C1 segment of cervical spinal cord (tissue), 14 donors: ENCODE measurements around the gene YPEL1.
"Not testable (repeated sequence)": the region's sequence is repeated elsewhere in the genome, so short reads cannot be mapped to it uniquely, and the experiment has no call there.

Source experiments
- DNase-seq, 14 donors: peaks; one replicate each; lab custom pipeline; 2025; lab: John Stamatoyannopoulos, UW

Gene YPEL1

DNA sequence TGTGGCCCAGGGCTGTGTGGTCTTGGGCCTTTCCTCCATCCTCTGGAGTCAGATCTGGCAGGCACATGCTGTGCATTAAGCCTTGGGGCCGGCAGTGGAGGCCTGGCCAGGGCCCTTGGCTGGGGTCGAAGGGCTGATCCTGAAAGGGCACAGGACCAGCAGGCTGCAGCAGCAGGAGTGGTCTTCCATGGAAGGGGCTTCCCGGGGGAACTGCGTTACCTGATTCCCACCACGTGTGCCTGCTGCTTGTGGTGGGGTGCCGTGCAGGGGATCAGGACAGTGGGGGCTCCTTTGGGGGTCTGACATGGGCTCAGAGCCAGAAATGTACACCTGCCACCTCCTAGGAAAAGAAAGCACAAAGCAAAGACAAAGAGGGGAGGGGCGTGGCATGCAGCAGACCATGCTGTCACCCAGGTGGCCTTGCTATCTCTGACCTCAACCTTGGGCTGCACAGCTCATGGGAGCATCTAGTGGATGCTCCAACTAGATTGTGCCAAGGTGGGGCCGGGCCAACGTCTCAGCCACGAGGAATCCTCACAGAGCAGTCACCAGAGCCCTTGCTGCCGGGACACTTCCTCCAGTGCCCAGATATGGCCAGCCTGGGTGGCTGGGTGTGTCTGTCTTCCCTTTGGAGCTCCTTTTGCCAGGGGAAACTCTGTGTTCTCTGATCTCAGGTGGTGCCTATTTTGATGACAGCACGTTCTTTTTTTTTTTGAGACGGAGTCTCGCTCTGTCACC, 17.9 kb upstream of the YPEL1 start:
- no peak for DNase-seq

DNA sequence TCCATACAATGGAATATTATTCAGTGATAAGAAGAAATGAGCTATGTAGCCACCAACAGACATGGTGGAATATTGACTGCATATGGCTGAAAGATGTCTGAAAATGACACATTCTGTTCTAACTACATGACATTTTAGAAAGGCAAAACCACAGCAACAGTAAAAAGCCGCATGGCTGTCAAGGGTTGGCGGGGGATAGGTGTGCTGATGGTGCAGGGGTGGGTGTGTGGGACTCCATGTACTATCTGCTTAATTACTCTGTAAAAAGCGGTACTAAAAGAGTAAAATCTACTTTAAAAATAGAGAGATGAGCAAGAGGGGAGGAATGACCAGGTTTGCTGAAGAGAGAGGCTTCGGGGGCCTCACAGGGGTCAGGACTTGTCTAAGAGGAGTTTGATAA, 16.7 kb upstream of the YPEL1 start:
- no peak for DNase-seq

DNA sequence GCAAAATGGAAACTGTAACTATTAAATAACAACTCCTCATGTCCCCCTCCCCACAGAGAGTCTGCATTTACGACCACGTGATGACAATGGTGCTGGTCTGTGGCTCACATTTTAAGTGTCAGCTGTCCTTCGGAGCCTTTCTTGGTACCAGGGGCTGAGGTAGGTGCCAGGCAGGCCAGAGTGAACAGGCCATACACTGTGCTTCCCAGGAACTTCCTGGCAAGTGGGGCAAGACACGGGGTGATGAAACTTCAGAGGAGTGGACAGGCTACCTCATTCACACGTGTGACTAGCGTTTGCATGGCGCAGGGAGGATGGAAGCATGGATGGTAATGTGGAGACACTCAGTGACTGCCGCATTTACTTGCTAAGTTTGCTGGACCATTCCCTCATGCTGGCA, 10.4 kb upstream of the YPEL1 start:
- DNase-seq: no peak

DNA sequence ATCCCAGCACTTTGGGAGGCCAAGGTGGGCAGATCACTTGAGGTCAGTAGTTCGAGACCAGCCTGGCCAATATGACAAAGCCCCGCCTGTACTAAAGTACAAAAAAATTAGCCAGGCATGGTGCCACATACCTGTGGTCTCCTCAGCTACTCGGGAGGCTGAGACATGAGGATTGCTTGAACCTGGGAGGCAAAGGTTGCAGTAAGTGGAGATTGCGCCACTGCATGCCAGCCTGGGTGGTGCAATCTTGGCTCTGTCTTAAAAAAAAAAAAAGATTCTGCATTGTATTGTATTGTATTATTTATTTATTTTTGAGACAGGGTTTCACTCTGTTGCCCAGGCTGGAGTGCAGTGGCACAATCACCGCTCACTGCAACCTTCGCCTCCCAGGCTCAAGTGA, 9.3 kb upstream of the YPEL1 start:
- not testable (repeated sequence) for DNase-seq

DNA sequence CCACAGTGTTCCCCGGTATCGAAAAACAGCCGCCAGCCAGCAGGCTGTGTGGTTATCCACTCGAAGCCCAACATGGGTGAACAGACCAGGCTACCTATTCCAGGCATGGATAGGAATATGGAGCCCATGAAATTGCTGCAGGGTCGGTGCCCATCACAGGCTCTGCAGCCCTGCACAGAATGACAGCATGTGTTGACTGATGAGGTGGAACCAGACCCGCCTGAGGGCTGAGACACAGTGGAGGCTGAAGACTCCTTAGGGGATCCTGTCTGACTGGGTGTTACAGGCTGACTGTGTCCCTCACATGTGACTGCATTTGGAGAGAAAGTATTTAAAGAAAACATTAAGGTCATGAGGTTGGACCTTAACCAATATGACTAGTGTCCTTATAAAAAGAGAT, 6.2 kb upstream of the YPEL1 start:
- no peak for DNase-seq

DNA sequence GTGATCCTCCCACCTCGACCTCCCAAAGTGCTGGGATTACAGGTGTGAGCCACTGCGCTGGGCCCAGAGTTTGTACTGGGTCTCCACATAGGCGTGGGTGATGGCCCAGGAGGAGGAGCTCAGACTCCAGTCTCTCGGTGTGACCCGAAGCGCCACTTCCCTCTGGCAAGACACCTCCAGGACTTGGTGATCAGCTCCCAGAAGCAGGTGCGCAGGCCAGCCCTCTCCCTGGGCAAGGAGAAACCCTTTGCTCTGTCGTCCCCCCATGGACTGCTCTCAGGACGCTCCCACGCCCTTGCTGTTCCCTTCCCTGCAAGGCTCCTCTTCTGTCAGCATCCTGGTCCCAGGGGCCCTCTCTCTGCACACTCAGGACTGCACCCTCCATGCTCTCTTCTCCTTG, 5.5 kb upstream of the YPEL1 start:
- no peak for DNase-seq

DNA sequence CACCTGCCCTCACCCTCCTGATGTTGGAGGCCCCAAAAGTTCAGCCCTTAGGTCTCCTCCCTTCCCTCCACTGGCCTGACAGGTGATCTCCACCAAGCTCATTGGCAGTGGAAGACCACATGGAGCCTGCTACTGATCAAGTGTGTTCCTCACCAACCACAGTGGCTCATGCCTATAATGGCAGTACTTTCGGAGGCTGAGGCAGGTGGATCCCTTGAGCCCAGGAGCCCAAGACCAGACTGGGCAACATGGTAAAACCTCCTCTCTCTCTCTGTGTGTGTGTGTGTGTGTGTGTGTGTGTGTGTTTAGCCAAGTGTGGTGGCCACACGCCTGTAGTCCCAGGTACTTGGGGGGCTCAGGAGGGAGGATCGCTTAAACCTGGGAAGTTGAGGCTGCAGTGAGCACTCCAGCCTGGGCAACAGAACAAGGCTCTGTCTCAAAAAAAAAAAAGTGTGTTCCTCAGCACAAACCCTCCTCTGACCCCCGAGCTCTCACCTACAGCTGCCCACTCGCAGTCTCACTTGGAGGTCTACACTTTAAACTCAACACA, 4.3 kb upstream of the YPEL1 start:
- DNase-seq: no peak

DNA sequence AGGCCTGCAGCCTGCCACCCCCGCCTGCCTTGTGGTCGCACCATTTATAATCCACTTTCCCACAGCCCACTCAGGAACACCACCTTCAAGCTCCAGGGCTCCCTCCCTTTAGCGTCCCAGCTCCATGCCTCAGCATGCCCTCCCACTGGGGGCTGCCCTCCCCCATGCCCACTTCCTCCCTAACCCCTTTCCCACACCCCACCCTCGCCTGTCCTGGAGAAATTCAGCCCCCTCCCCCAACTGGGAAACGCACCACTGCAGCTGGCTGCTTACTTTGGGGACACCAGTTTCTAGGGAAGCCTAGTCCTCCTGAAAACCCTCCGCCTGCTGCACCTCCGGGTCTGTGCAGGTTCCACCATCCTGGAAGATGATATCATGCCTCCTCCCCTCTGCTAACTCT, 3.4 kb upstream of the YPEL1 start:
- DNase-seq: no peak

DNA sequence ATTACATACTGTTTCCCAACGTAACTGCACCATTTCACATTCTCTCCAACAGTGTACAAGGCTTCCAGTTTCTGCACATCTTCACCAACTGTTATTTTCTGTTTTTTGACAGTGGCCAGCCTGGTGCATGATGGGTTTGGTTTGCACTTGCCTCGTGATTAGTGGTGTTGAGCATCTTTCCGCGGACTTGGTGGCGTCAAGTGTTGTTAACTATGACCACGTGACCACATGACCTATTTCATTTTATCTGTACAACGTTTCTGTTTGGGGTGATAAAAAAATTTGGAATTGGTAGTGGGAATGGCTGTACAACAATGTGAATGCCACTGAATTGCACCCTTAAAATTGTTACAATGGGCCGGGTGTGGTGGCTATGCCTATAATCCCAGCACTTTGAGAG, 2.5 kb upstream of the YPEL1 start:
- no peak for DNase-seq

DNA sequence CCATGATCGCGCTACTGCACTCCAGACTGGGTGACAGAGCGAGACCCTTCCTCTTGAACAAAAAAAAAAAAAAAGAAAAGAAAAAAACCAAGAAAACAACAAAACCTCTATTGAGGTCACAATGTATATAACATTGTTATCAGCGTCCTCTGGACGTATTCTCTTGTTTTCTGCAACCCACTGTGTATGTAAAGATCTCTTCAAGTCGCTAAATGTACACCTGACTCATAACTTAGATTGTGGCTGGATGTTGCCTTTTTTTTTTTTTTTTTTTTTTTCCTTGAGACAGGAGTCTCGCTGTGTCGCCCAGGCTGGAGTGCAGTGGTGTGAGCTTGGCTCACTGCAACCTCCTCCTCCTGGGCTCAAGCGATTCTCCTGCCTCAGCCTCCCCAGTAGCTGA, 1.4 kb upstream of the YPEL1 start:
- DNase-seq: no peak

DNA sequence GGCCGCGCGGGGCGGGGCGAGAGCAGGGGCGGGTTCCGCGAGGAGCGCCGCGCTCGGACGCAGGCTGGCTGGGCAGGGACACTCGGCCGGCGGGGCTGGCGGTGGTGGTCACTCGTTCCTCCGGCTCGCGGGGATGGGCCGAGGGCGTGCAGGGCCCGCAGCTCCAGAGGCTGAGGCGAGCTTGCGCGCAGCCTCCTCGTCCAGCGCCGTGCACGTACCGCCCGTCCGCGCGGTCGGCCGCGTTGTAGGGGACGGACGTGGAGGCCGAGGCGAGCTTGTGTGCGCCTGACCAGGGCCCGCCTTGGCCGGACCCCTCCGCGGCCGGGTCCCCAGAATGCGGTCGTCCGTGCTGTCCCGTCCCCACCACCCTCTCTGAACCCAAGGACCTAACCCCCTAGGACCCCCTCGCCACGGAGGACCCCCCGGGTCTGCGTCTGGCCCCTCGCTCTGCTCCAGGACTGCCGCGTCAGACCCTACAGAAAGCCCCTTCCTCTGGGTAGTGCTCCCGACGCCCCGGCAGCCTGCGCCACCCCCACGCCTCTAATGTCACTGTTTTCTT, 569 bp upstream of the YPEL1 start:
- no peak for DNase-seq

DNA sequence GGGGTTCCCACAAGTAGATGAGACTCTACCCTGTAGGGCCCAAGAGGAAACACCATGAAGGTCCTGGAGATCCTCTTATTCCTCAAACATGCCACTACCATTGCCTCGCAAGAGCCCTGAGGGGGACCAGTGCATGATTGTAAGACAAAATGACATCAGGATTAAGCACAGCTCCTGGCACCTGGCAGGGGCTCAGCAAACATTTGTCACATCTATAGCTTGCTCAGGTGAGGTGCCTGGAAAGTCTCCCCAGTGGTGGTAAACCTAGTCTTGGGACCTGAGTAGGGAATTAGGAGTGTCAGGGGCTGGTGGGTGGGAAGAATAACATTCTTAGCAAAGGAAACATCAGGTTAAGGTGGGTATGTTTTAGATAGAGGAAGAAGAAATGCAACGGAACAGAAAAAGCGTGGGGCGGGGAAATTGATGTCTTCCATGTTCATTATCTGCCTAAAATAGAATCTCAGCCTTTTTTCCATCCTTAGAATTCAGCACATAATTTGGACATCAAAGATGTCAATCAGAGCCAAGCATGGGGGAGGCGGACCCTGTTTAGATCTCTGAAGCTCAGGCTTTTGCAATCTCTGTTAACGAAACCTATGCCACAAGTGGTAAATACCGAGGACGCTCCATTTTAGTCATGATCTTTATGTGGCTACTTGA, 924 bp downstream of the YPEL1 start:
- DNase-seq: peak in 1 of 14 donors; percentile 14

DNA sequence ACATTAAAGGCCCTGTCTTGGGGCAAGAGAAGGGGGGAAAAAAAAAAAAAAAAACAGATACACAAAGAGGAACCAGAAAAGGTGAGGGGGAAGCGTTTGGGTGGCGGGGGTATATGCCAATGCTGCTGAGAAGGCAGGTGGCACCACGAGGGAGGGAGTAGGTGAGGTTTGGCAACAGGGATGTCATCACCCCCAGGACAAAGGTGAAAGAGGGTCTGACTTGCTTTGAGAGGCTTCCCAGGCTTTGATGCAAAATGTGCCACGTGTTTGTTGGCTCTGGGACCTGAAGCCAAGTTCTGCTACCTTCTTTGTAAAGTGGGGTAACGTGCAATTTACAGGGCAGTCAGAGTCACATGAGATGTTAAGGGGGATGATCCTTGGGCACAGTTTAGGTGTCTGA, 4.1 kb downstream of the YPEL1 start:
- no peak for DNase-seq

DNA sequence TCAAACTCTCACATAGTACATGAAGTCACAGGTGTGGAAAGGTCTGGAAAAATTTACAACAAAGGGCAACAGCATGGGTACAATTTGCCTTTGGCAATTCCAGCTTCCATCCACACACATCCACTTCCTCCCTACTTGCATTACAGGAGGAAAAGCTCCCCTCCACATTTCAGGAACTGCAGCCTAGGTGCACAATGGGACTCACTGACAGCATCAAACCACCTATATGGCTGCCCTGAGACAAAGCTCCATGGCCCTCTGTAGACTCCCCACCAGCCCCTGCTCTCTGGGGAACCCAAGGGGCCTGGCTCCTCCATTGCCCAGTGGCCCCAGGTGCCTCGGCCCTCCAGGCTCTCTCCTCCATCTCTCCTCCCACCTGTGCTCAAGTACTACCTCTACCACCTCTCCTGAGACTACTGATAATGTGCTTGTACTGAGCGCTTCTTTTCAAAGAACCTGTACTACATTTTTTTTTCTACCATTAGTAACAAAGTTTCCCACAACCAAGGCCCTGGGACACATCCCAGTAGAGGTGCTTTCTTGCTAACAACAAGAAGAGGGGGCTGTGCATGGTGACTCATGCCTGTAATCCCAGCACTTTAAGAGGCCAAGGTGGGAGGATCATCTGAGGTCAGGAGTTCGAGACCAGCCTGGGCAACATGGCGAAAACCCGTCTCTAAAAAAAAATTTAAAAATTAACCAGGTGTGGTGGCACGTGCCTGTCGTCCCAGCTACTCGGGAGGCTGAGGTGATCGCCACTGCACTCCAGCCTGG, 4.9 kb downstream of the YPEL1 start:
- no peak for DNase-seq

DNA sequence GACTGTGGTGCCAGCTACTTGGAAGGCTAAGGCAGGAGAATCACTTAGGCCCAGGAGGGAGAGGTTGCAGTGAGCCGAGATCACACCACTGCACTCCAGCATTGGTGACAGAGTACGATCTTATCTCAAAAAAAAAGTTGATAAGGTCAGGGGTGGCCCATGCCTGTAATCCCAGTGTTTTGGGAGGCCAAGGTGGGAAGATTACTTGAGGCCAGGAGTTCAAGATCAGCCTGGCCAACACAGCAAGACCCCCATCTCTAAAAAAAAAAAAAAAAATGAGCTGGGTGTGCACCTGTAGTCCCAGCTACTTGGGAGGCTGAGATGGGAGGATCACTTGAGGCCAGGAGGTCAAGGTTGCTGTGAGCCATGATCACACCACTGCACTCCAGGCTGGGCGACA, 6.4 kb downstream of the YPEL1 start:
- DNase-seq: not testable (repeated sequence)

DNA sequence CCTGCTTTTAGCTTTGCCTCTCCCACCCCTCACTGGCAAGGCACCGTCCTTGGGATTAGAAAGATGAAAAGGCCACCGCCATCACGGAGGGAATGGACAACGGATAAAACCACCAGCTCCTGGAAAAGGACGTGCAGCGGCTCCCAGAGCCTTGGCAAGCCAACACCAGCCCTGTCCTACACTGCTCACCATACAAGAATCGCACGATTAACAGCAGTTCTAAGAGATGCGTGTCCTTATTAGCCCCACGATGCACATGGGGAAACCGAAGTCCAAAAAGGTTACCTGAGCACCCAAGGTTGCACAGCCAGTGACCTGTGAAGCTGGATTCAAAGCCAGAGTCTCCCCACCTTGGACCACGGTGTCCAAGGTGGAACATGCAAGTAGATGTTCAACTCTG, 7.3 kb downstream of the YPEL1 start:
- no peak for DNase-seq

DNA sequence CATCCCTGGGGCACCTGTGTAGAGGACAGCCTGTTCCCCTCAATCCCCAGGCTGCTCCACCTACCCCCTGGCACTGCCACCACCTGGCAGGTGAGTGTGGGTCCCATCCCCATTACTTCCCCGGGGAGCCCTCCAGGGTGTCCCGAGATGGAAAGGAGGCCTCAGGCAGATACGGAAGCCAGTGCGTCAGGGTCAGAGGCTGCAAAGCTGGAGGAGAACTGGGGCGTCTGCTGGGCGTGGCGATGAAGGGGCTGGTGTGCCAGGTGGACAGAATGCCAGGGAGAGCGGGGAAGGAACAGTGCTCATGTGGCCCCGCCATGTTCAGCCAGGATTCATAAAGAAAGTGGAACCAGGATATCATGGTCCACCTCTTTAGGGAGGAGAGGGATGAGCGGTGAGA, 7.8 kb downstream of the YPEL1 start:
- DNase-seq: no peak

DNA sequence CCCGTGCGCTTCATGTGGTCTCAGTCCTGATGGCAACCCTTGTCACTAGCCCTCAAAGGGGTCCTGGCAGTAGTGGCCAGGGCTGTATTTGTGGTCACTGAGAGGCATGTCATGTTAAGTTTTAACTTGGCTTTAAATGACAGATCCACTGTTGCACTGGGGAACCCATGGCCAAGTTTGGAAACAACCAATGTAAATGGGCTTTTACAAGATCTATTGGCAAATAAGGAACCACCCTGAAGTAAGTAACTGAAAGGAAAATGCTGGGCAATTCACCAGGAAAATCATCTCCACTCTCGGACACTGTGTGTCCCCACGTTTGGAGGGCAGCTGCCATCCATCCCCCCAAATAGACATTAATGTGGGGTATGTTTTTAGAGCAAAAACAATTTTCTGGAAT, 8.4 kb downstream of the YPEL1 start:
- DNase-seq: no peak

DNA sequence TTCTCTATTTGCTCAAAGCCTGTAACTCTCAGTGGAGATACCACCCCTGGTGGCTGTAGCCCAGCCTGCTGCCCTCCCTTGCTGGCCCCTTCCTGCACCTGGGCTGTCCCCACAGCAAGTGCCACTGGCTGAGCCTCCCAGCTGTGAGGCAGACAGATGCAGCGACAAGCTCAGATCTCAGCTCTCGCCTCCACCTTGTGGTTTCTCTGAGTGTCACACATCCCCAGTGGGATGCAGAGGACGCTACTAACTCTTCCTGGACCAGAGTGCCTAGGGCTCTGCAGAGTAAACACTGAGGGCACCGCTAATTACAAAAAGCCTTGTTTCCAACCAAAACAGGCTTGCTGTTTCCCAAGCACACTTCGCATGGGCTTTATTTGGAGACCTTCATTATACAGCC, 8.9 kb downstream of the YPEL1 start:
- no peak for DNase-seq

DNA sequence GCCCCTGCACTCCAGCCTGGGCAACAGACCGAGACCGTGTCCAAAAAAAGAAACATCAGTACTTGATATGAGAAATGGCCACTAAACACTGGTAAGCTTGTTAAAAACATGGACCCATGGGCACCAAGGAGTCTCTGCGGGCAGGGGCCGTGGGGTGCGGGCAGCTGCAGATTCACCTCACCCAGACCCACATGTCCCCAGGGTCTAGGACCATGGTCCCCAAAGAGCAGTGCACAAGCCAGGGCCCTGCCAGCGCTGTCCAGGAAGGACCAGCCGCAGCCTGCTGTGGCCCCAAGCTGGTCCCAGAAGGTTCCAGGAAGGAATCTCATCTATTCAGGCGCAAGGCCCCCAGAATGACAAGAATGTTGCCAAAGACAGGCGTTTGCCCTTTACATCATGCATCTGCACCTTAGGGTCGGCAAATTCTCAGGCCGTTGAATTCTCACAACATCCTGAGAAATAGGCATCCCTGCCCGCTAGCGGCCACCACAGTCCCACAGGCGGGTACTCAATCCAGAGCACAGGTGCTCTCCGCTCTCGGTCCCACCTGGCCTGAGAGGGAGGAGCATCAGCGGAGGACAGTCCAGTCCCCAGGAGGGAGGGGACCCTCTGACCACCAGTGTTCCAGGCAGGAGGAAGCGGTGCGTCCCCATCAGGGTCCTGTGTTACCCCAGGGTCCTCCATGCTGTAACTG, 9.5 kb downstream of the YPEL1 start:
- no peak for DNase-seq

DNA sequence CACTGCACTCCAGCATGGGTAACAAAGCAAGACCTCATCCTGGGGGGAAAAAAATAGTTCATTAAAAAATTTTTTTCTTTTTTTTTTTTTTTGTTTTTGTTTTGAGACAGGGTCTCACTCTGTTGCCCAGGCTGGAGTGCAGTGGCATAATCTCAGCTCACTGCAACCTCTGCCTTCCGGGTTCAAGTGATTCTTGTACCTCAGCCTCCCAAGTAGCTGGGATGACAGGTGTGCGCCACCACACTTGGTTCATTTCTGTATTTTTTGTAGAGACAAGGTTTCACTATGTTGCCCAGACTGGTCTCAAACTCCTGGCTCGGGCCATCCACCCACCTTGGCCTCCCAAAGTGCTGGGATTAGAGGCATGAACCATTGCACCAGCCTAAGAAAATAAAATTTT, 11.1 kb downstream of the YPEL1 start:
- not testable (repeated sequence) for DNase-seq
